GM19395 (cell line): ENCODE measurements around the gene FGF11.

Experiments
- ATAC-seq: cut with Tn5 transposase; IDR thresholded peaks from one replicate; pipeline ENCODE4 v1.9.1; 2021; ENCODE audit warnings: mild to moderate bottlenecking, moderate library complexity; ENCODE audit not compliant: unreplicated experiment

The FGF11 gene

DNA sequence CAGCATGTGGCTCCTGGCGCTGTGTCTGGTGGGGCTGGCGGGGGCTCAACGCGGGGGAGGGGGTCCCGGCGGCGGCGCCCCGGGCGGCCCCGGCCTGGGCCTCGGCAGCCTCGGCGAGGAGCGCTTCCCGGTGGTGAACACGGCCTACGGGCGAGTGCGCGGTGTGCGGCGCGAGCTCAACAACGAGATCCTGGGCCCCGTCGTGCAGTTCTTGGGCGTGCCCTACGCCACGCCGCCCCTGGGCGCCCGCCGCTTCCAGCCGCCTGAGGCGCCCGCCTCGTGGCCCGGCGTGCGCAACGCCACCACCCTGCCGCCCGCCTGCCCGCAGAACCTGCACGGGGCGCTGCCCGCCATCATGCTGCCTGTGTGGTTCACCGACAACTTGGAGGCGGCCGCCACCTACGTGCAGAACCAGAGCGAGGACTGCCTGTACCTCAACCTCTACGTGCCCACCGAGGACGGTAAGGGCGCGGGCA, 31.0 kb upstream of the FGF11 start:
- no peak for ATAC-seq

- ATAC-seq, result no peak
These were observed 30.4 kb upstream of the FGF11 start for GRCh38 chr17:7408863-7409262.

- no peak for ATAC-seq
These were observed 29.6 kb upstream of the FGF11 start for GRCh38 chr17:7409716-7410115.

GRCh38 chr17:7410634-7411426, 28.5 kb upstream of the FGF11 start:
- no peak for ATAC-seq

DNA sequence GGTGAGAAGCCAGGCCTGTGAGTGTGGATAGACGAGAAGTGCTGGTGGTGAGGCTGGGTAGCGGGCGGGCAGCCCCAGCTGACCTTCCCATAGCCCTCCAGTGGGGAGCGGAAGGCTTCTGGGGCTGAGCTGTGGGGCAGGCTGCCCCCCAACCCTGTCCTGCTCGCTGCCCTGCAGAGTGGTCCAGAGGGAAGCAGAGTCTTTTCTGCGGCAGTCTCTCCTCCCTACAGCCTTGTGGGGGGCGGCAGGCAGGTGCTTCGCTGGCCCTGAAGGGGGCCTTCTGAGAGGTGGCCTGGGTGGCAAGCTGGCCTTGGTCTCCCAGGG, 27.9 kb upstream of the FGF11 start:
- no peak for ATAC-seq

DNA sequence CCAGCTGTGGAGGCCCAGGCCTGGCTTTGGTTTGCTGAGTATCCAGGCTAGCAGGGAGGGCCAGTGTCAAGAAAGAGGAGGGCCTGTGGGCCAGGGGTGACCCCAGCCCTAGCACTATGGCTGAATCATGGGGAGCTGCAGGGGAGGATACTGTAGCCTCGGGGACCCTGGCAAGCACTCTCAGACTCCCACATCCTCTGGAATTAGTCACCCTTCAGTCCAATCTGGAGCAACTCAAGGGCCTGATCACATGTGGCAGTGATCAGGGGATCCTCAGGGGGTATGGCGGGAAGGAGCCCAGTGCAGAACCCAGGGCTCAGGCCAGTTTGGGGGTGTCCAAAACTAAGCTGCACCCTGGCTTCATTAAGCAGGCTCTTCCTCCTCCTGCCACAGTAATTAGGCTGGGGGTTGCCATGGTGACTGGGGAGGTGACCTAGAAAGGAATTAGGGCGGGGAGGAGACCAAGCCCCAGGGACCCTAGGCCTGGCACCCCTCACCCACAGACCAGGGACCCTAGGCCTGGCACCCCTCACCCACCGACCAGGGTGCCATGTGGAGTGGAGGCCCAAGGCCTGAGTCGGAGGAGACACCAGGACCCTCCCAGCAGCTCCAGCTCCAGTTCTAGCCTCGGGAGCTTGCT, 25.8 kb upstream of the FGF11 start:
- ATAC-seq, result no peak

- no peak for ATAC-seq
These were observed 24.5 kb upstream of the FGF11 start for GRCh38 chr17:7414837-7415236.

DNA sequence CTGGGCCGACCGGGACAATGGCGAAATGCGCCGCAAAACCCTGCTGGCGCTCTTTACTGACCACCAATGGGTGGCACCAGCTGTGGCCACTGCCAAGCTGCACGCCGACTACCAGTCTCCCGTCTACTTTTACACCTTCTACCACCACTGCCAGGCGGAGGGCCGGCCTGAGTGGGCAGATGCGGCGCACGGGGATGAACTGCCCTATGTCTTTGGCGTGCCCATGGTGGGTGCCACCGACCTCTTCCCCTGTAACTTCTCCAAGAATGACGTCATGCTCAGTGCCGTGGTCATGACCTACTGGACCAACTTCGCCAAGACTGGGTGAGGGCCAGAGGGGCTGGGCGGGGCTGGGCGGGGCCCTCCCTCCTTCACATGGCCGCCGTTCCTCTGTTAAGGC, 23.5 kb upstream of the FGF11 start:
- no peak for ATAC-seq

GRCh38 chr17:7416323-7416722, 23.0 kb upstream of the FGF11 start:
- ATAC-seq, result no peak

DNA sequence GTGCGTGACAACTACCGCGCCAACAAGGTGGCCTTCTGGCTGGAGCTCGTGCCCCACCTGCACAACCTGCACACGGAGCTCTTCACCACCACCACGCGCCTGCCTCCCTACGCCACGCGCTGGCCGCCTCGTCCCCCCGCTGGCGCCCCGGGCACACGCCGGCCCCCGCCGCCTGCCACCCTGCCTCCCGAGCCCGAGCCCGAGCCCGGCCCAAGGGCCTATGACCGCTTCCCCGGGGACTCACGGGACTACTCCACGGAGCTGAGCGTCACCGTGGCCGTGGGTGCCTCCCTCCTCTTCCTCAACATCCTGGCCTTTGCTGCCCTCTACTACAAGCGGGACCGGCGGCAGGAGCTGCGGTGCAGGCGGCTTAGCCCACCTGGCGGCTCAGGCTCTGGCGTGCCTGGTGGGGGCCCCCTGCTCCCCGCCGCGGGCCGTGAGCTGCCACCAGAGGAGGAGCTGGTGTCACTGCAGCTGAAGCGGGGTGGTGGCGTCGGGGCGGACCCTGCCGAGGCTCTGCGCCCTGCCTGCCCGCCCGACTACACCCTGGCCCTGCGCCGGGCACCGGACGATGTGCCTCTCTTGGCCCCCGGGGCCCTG, 22.2 kb upstream of the FGF11 start:
- ATAC-seq, result no peak

DNA sequence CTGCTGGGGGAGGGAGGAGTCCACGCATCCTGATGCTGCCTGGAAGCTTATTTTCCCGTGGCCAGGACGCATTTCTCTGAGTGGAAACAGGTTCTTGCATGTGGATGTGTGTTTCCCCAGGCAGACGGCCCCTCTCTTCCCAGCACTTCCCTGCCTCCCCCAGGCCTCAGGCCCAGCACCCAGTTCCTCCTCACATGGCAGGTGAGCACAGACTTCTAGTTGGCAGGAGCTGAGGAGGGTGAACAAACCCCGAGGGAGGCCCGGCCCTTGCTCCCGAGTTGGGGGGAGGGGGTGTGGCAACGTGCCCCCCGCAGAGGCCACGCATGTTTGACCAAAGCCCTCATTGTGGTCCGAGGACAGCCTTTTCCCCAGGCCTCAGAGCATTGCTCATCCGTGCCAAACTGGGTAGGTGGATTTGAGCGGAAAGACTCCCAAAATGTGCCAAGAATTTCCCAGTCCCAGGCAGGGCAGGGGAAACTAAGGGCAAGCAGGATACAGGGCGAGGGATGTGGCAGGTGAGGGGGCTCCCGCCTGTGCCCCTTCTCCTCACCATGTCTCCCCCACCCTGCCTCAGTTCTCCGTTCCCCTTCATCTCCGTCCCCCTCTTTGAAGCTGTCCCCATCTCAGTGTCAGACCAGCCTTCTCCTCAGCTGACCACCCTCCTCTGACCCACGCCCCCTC, 20.7 kb upstream of the FGF11 start:
- no peak for ATAC-seq

DNA sequence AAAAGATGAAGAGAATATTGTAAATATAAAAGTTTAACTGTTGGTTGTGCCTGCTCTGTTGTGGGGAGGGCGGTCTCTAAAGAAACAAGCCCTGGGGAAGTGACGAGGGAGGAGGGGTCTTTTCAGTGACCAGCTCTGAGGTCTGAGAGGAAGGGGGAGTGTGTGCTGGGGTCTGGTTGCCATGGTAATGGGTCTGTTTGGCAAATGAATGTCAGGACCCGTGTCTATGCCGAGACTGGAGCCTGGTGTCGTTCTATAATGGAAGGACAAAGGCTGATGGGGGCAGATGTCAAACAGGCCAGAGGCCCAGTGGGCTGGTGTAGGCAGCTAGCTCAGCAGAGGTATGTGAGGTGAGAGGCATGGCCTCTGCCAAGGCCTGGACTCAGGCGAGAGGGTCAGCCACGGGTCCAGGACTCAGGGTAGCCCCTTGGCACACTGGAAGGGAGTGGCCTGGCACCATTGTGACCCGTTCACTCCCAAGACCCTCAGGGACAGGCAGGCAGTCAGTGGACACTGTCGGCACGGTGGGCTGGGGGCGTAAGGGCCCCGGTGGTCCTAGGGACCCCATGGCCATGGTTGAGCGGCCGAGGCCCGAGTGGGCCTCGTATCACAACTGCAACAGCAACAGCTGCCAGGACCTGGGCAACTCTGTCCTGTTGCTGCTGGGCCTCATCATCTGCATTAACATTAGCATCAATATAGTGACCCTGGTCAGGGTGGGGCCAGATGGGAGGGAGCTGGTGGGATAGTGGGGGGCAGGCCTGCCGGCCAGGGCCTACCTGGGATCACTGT, 19.3 kb upstream of the FGF11 start, which contains the start of gene SPEM1:
Gene SPEM1, plus strand, starts transcription at position 506 of the 792 bp plus-strand sequence. Its CDS starts 61 bp downstream, at position 567.
- no peak for ATAC-seq

DNA sequence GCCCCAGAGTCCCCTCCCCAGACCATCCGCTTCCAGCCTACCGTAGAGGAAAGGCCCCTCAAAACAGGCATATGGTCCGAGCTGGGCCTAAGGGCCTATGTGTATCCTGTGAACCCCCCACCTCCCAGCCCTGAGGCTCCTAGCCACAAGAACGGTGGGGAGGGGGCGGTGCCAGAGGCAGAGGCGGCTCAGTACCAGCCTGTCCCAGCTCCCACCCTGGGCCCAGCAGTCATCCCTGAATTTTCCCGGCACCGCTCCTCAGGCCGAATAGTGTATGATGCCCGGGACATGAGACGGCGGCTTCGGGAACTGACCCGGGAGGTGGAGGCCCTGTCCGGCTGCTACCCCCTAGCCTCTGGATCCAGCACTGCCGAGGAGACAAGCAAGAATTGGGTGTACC, 18.1 kb upstream of the FGF11 start:
- no peak for ATAC-seq

DNA sequence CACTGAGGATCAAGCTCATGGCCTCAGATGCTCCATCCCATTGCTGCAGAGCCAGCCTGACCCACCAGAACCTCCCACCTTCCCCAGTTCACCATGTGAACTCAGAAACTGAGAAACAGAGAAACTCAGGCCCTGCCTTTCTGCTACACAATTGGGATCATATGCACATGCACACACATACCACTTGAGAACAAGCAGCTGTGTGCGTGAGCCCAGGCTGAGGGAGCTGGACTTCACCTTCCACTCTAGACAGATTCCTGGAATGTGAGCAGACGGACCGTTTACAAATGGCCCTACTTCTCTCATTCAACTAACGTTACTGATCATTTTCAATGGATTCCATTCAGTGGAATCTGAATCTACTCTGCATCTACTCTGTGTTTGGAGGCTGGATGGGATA, 15.6 kb upstream of the FGF11 start:
- ATAC-seq, result no peak

- ATAC-seq, result no peak
These were observed 14.0 kb upstream of the FGF11 start, which contains the start of gene SPEM2 for GRCh38 chr17:7425316-7425715. SPEM2 (plus strand) TSS chr17:7425616; CDS start chr17:7425689, 73 bp downstream.

- no peak for ATAC-seq
These were observed 13.6 kb upstream of the FGF11 start for GRCh38 chr17:7425756-7426155.

DNA sequence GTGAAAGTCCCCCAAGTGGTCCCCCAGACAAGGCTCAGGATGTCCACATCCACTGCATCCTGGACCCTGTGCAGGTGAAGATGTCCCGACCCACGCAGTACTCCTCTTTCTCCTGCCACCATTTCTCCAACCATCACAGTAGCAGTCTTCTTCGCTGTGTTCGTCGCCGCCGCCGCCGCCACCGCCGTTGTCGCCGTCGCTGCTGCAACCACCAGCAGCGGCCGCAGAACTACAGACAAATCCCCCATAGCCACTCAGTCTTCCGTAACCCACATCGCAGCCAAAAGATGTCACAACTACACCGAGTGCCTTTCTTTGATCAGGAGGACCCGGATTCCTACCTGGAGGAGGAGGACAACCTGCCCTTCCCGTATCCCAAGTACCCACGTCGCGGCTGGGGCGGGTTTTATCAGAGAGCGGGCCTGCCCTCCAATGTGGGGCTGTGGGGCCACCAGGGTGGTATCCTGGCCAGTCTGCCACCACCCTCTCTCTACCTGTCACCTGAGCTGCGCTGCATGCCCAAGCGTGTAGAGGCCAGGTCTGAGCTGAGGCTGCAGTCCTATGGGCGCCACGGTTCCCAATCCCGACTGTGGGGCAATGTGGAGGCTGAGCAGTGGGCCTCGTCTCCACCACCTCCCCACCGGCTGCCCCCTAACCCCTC, 13.0 kb upstream of the FGF11 start:
- ATAC-seq, result no peak

- no peak for ATAC-seq
These were observed 12.3 kb upstream of the FGF11 start for GRCh38 chr17:7426896-7427489.

DNA sequence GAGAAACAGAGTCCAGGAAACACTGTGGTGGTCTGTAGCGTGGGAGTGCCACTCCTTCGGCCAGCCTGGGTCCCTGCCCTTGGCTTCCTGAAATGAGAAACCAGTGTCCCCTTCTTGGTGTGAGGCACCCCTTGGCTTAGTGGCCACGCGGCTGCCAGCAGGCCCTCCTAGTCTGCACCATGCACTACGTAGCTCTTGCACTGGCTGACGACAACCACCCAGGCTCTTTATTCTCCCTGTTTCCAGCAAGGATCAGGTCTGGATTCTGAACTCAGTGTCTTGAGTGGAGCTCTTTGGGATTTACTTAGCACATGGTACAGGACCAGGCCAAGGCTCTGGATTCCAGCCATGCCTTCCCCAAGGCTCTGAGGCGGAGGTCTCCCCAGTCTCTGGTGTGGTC, 11.8 kb upstream of the FGF11 start:
- ATAC-seq, result no peak

DNA sequence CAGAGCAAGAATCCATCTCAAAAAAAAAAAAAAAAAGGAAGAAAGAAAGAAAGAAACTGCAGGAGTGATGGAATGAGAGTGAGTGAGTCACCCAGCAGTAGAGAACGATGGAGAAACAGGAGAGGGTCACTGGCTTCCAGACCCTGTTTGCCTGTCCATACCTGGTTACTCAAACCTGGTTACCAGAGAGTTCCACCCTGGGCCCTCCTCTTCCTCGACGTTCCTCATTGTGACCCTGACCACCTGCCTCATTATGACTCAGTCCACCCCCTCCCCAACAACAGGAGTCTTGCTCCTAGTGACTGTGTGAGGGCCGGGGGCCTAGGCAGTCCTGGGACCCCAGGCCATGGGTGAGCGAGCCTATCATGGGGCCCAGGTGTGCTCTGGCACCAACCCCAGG, 10.8 kb upstream of the FGF11 start, which contains the start of gene SPEM3:
Gene SPEM3, plus strand, starts transcription at position 301 of the 400 bp plus-strand sequence. Its CDS starts 46 bp downstream, at position 347.
- ATAC-seq, result no peak
